EH (cell line): ENCODE measurements around the gene KIF3A.

Experiments
- DNase-seq: peaks from one replicate; pipeline ENCODE4 v3.0.0-alpha.2; 2015; ENCODE audit warnings: low read depth

KIF3A gene

DNA sequence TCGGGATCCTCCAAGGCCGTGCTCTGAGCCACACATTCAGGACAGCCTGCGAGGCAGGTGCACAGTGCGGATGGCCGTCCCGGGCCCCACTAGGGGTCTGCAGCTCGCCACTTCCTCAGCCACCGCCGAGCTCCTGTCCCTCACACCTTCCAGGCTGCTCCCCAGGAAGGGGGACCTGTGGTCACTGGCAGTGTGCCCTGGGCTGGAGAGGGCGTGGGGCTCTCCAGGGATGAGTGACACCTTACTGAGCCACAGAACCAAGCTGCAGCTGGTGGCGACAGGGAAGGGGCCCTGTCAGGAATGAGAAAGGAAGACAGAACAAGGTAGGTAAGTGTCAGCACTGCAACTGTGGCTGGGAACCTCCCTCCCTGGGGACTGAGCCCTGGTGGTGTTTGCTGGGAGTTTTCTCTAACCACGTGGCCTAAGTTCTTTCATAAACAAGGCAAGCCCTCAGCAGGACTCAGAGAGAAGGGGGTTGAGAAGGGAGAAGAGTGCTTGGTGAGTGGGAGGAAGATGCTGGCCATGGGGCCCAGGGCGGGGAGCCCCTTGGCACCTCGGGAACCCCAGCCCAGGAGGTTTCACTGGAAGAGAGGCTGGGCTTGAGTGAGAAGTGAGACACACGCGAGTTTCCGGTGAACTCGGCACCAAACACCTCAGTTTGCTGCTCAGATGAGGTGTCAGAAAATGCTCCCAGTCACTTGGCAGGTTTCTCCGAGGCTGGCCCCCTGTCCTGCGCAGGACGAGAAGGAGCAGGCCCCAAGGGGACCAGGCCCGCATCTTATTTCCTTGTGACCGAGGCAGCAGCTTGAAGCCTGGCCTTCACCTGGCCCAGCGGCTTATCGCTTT lies 74.2 kb downstream of the KIF3A start:
- DNase-seq: peak; percentile 24

GRCh38 chr5:132662004-132662401 lies 75.3 kb downstream of the KIF3A start:
- no peak for DNase-seq

DNA sequence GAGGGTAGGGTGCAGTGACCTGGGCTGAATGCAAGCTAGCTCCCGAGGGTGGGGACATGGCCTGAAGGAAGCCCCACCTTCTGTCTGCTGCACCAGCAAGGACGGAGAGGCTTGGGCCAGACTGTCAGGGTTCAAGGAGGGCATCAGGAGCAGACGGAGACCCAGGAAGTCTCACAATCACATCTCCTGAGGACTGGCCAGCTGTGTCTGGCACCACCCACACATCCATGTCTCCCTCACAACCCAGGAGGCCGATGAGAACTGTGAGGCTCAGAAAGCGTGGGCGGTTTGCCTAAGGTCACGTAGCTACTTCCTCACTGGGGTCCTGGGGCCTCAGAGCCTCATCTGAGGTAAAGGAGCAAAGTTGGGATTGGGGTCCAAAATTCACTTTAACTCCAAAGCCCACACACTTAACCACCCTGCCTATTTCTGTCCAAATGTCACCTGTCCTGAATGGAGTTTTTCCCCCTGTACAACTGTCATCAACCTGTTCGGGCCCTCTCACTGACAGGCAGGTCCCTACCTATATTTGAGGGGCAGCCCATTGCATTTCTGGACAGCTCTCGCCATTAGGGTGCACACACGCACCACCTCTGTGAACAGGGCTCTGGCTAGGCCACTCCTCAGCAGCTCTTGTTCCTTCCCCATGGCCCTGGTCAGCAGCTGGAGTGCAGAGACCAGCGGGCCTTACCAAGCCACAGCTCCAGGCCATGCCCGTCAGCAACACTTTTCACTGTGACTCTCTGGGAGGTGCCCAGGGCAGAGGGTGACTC lies 75.9 kb downstream of the KIF3A start:
- peak; percentile 22 for DNase-seq

- DNase-seq: no peak
These were observed 77.5 kb downstream of the KIF3A start for GRCh38 chr5:132659598-132660493.

DNA sequence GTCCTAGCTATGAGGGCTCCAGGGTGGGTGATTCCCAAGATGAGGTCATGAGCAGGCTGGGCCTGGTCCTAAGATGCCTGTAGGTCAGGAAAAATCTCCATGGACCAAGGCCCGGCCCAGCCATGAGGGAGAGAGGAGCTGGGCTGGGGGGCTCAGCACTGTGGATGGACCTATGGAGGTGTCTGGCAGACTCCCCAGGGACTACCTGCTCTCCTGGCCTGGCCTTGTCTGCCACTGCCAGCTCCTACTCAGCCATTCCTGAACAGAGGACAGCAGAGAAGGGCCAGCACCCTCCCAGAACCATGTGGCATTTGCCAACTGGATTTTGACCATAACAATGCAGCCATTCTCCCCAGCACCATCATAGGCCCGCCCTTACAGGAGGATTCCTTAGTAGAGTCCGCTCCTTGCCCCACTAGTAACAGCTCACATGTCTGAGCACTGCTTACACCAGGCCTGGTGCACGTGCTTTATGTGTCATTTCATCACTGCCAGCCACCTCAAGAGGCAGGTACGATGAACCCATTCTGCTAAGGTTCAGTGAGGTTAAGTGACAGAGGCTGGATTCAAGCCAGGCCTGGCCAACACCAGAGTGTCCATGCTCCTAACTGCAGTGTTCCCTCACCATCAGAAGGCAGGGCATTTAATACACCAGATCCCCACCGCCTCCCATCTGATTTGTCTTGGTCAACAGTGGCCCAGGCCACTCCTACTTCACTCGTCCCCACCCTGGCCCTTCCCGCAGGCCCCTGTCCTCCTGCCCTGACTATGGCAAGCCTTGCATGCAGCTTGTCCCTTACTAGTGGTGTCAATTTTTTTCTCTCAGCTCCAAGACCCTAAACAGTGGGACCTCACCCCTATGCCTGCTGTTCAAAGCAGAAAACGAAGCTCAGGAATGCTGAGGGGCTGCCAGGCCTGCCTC lies 78.7 kb downstream of the KIF3A start:
- no peak for DNase-seq

DNA sequence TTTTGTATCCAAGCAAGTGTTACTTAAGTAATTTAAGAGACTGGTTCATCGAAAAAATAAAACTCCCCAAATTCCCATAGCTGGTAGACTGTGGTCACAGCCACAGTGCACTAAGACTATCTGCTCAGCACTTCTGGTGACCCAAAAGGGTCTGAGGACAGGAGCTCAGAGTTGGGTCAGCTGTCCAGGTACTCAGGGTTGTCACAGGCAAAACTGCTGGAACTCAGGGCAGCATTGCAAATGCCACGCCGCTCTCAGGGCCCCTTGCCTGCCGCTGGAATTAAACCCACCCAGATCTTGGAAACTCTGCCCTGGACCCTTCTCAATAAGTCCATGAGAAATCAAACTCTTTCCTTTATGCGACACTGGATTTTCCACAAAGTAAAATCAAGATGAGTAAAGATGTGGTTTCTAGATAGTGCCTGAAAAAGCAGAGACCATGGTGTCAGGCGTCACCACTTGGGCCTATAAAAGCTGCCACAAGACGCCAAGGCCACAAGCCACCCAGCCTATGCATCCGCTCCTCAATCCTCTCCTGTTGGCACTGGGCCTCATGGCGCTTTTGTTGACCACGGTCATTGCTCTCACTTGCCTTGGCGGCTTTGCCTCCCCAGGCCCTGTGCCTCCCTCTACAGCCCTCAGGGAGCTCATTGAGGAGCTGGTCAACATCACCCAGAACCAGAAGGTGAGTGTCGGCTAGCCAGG lies 79.5 kb downstream of the KIF3A start, which contains the start of gene IL13:
Gene IL13, plus strand, starts transcription at position 498 of the 705 bp plus-strand sequence. Its CDS starts 14 bp downstream, at position 512.
- no peak for DNase-seq

DNA sequence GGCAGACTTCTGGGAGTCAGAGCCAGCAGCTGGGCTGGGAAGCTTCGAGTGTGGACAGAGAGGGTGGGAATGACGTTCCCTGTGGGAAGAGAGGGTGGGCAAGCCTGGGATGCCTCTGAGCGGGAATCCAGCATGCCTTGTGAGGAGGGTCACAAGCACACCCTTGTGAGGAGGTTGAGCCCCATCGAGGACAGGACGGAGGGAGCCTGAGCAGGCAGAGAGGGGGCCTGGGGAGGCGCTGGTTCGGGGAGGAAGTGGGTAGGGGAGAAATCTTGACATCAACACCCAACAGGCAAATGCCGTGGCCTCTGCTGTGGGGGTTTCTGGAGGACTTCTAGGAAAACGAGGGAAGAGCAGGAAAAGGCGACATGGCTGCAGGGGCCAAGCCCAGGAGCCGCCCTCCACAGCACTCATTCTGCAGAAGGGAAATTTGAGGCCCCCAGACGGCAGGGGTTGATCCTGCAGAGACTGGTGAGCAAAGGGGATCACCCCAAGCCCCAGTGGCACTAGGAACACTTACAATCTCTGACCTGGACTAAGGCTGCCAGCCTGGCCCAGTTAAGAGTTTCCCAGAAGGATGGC lies 80.5 kb downstream of the KIF3A start:
- DNase-seq: no peak

- peak; percentile 49 for DNase-seq
These were observed 81.2 kb downstream of the KIF3A start for GRCh38 chr5:132655821-132656773.

DNA sequence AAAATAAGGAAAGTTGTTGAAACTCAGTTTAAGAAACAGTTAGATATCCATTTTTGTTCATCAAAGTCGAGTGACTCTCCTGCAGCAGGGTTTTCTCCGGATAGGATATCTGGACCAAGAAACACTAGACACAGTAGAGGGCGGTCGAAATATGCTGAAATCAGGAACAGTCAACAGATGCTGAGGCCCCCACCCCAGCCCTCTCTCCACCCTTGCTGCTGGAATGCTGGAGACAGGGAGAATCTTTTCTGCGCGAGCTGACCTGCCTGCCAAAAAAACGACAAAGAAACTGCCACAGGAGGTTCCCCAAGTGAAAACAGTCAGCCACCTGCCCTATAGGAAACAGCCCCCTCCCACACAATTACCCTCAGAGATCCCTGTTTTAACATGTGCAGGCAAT lies 83.6 kb downstream of the KIF3A start:
- DNase-seq: peak; percentile 12

- DNase-seq: no peak
These were observed 85.4 kb downstream of the KIF3A start for GRCh38 chr5:132651838-132652469.

DNA sequence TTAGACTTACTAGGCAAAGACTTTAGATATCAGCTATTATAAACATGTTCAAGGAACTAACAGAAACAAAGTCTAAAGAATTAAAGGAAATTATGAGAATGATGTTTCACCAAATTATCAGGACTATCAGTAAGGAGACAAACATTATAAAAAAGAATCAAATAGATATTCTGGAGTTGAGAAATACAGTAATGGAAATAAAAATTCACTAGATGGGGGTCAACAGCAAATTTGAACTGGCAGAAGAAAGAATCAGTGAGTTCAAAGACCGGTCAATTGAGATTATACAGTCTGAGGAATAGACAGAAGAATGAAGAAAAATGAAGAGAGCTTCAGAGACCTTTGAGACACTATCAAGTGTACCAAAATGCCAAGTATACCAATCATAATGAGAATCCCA lies 89.0 kb downstream of the KIF3A start:
- no peak for DNase-seq

DNA sequence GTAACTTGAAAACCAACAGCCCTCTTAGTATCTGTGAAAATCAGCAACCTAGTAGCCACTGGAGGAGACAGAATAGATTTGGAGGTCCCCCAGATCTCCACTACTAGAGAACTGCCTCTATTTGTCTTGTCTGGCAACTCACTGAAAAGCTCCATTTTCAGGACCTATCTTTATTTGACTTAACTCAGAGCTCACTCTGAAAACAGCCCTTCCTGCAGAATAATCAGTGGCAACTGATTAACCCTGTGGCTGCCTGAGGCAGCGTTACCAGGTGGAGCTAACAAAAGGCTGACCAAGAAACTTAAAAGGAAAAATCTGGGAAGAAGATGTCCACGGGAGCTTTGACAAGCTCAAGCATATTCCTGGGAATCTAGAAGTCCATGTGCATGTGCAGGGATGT lies 89.9 kb downstream of the KIF3A start:
- DNase-seq: no peak

DNA sequence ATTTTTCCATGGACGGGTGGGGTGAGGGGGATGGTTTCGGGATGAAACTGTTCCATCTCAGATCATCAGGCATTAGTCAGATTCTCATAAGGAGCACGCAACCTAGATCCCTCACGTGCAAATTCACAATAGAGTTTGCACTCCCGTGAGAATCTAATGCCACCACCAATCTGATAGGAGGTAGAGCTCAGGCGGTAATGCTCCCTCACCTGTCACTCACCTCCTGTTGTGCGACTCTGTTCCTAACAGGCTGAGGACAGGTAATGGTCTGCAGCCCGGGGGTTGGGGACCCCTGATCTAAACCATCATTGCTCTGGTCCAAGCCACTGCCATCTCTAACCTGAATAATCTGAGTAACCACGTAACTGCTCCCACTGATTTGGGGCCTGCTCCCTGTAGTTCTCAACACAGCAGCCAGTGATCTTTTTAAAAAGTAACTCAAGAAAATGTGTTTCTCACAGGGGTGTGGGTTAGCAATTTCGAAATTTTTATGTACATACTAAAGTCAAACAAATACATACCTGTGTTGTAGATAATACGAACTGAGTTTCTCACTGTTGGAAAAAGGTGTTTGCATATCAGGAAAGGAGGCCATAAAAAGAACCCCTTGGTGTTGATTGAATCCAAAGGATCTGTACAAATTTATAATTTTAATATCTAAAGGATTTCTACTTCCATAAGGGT lies 90.6 kb downstream of the KIF3A start:
- no peak for DNase-seq

- no peak for DNase-seq
These were observed 93.2 kb downstream of the KIF3A start for GRCh38 chr5:132644177-132644576.
